HG02571 (cell line): ENCODE measurements around the gene OS9.
"Not testable (repeated sequence)": the region's sequence is repeated elsewhere in the genome, so short reads cannot be mapped to it uniquely, and the experiment has no call there.

Source experiments
- ATAC-seq: cut with Tn5 transposase; IDR thresholded peaks from one replicate; pipeline ENCODE4 v1.9.1; 2021; ENCODE audit warnings: mild to moderate bottlenecking, moderate library complexity; ENCODE audit not compliant: unreplicated experiment

OS9 gene

GRCh38 chr12:57693659-57694458 lies at the start of gene OS9:
Gene OS9, plus strand, starts transcription at chr12:57694132. Its CDS starts 30 bp downstream, at chr12:57694162.
- peak; percentile 93 for ATAC-seq

GRCh38 chr12:57645990-57646658 lies 47.8 kb upstream of the OS9 start:
- not testable (repeated sequence) for ATAC-seq

- ATAC-seq = not testable (repeated sequence)
These were observed 47.3 kb upstream of the OS9 start for GRCh38 chr12:57646659-57647049.

GRCh38 chr12:57654042-57654441 lies 39.9 kb upstream of the OS9 start:
- ATAC-seq = no peak

GRCh38 chr12:57655541-57656240 lies 38.2 kb upstream of the OS9 start:
- no peak for ATAC-seq

- not testable (repeated sequence) for ATAC-seq
These were observed 37.5 kb upstream of the OS9 start for GRCh38 chr12:57656408-57656807.

GRCh38 chr12:57657744-57658143 lies 36.2 kb upstream of the OS9 start:
- ATAC-seq = no peak

GRCh38 chr12:57658890-57659289 lies 35.0 kb upstream of the OS9 start:
- ATAC-seq = no peak

GRCh38 chr12:57661376-57661775 lies 32.6 kb upstream of the OS9 start:
- ATAC-seq = no peak

GRCh38 chr12:57665066-57665820 lies 28.7 kb upstream of the OS9 start:
- not testable (repeated sequence) for ATAC-seq

GRCh38 chr12:57666897-57667296 lies 27.0 kb upstream of the OS9 start:
- no peak for ATAC-seq

- not testable (repeated sequence) for ATAC-seq
These were observed 24.2 kb upstream of the OS9 start for GRCh38 chr12:57669691-57670090.

GRCh38 chr12:57671811-57672210 lies 22.1 kb upstream of the OS9 start:
- ATAC-seq = not testable (repeated sequence)

- no peak for ATAC-seq
These were observed 21.1 kb upstream of the OS9 start for GRCh38 chr12:57672801-57673200.

- no peak for ATAC-seq
These were observed 19.2 kb upstream of the OS9 start for GRCh38 chr12:57674691-57675090.

- not testable (repeated sequence) for ATAC-seq
These were observed 16.0 kb upstream of the OS9 start for GRCh38 chr12:57677947-57678346.

GRCh38 chr12:57679697-57680096 lies 14.2 kb upstream of the OS9 start:
- no peak for ATAC-seq

- ATAC-seq = no peak
These were observed 6.1 kb upstream of the OS9 start for GRCh38 chr12:57687862-57688261.

- no peak for ATAC-seq
These were observed 5.0 kb upstream of the OS9 start for GRCh38 chr12:57688931-57689330.

- ATAC-seq = no peak
These were observed 1.4 kb upstream of the OS9 start for GRCh38 chr12:57692500-57692899.

- no peak for ATAC-seq
These were observed 644 bp upstream of the OS9 start for GRCh38 chr12:57693317-57693658.
